T-helper 1 cell (primary cell): ENCODE data around the gene DNAAF8.
A peak's percentile ranks its signal among the peaks of the same experiment; 100 is the strongest.
"Not testable (repeated sequence)": the region's sequence is repeated elsewhere in the genome, so short reads cannot be mapped to it uniquely, and the experiment has no call there.

ENCODE experiments used
- DNase-seq, 5 donors: peaks; one replicate each; pipeline ENCODE4 v3.0.0-alpha.2; 2012 to 2020

The DNAAF8 gene

GRCh38 chr16:4724661-4725270, 9.6 kb upstream of the DNAAF8 start:
- no peak for DNase-seq

- no peak for DNase-seq
Measured at GRCh38 chr16:4726616-4727015, 7.7 kb upstream of the DNAAF8 start.

DNA sequence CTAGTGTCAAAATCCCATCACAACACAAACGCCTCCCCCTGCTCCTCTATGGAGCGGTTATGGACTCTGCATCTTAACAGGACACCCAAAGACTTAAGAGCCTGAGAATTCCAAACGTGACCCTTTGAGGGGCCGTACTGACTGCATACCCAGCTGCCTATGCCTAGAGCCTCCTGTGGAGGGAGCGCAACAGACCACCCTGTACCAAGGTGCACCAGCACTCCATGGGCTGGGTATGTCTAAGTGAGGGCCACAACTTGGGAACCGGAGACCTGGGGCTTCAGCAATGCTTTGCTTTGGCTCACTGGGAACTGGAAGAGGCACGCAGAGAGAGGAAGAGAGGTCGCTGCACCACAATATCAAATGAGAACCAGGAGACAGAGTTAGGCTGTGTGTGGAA, 5.7 kb upstream of the DNAAF8 start:
- DNase-seq: no peak

- no peak for DNase-seq
Measured at GRCh38 chr16:4729876-4730275, 4.5 kb upstream of the DNAAF8 start.

GRCh38 chr16:4733211-4733742, 1.1 kb upstream of the DNAAF8 start:
- no peak for DNase-seq

DNA sequence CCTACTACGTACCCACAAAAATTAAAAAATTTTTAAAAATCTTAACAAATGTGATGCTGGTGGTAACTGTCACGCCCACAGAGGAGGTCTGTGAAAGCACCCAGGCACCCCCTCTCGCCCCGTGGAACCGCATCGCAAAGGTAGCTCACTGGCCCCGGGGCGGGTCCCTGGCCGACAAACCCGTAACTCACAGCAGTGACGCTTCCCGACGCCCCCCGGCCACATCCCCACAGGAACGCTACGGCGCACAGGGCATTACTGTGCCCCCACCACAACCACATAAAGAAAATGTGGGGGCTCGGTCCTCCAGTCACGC, 632 bp upstream of the DNAAF8 start:
- DNase-seq: peak in 1 of 5 donors; percentile 9

- peak; percentile 86 to 94 (median 92) for DNase-seq
Measured at GRCh38 chr16:4734730-4735535, 596 bp downstream of the DNAAF8 start.

GRCh38 chr16:4736546-4736945, 2.2 kb downstream of the DNAAF8 start:
- DNase-seq: no peak

GRCh38 chr16:4737545-4737944, 3.2 kb downstream of the DNAAF8 start:
- no peak for DNase-seq

DNA sequence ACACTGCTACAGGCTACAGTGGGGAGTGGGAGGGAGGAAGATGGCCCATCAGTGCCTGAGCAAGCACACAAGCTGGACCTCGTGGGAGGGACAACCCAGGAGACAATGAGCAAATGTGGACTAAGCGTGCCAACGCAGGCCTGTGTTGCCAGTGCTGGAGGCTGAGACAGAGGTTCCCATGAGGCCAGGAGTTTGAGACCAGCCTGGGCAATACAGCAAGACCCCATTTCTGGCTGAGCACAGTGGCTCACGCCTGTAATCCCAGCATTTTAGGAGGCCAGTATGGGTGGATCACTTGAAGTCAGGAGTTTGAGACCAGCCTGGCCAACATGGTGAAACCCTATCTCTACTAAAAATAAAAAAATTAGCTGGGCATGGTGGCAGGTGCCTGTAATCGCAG, 4.0 kb downstream of the DNAAF8 start:
- DNase-seq: not testable (repeated sequence)

DNA sequence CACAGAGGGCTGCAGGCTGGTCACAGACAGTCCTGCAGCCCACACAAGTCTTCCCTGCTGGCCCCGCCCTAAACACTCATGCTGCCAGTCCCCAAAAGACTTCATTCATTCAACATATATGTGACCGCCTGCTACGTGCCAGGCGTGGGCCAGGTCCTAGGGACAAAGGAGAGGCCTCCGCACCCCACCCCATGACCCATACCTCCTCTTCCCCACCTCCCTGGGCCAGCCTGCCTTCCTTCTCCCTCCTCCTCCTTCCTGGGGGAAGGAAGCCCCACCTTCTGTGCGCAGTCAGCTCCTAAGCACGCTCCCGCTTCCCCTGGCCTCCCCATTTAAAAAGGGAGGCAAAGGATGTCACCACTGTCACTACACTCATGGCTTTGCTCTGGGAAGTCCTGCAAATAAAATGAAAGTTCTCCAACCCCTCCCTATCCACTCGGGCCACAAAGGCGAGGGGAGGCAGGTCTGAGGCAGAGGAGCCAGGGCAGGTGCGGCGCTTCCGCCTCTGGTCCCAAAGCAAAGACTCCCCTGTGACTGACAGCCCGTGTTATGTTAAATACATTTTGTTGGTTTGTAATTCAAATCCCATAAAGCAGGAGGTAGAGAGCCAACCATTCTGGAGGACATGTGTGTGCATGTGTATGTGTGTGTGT, 9.0 kb downstream of the DNAAF8 start:
- DNase-seq: no peak

DNA sequence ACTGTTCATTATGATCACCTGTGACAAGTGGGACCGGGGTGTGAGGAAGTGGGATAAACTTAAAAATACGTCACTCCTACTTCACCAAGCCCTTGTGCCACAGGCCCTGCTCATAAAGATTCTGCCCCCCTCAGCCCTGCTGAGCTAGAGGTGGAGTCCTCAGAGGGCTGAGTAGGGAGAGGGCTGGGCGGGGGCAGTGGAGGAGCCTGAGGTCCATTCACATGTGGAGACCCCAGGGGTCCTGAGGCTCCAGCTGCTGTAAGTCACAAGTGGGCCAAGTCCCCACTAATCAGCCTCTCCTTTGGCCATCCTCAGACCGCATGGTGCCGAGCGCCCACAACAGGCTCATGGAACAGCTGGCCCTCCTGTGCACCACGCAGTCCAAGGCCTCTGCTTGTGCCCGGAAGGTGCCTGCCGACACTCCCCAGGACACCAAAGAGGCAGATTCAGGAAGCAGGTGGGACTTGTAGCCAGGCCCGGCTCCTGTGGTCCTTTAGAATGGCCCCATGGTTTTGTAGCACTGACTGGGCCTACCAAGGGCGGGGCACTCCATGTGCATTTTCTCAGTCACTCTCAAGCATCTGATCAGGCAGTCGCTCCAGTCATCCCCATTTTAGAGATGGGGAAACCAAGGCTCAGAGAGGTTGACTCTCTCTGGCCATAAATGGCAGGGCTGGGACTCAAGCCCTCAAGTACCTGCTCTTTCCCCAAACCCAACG, 10.4 kb downstream of the DNAAF8 start:
- DNase-seq: no peak

GRCh38 chr16:4745274-4745569, 10.9 kb downstream of the DNAAF8 start:
- no peak for DNase-seq

- no peak for DNase-seq
Measured at GRCh38 chr16:4746215-4746614, 11.9 kb downstream of the DNAAF8 start.

DNA sequence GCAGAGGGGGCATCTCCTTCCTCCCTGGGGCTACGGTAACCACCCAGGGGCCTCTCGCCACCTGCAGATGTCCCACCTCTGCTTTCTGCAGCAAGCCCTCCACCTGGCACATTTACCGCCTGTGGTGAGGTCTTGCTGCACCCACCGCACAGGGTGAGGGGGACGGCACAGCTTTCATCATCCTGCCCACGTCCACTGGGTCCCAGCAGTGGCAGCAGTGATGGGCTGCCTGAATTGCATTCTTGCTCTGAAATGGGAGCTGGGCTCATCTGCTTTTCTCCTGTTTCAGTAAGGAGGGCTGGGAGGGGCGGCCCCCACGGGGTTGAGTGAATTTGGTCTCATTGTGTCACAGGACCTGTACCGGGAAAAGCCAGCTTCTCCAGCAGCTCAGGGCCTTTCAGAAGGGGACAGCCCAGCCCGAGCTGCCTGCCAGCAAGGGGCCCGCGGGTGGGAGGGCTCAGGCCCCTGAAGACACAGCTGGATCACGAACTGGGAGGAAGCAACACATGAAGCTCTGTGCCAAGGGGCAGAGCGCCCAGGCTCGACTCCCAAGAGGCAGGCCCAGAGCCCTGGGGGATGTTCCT, 12.7 kb downstream of the DNAAF8 start:
- DNase-seq: no peak

DNA sequence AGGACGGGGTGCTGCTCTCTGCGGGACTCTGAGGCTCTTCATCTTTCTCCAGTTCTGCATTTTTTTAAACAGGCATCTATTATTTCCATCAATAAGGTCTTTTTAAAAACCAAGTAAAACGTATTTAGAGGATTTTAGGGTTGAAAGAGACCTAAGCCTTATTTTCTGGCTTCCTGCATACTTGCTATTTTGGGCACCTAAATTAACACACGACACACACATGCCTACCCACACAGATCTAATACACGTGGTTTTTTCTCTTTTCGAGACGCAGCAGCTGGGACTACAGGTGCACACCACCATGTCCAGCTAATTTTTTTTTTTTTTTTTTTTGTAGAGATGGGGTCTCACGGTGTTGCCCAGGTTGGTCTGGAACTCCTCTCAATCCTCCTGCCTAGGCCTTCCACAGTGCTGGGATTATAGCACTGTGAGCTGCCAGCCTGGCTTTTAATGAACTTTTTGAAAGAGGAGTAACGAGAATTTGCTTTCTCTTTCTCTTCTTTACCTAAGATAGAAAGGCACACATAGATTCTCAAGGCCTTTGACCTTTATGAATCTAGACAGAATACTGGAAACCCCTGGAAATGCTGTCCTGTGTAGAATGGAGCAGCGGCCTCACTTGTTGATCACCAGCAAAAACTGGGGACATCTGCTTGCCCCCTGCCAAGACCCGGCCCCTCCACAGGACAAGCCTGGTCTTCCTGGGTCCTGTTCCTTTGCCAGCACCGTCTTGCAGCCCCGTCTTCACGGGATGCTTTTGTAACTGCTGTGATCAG, 13.8 kb downstream of the DNAAF8 start:
- DNase-seq: no peak

DNA sequence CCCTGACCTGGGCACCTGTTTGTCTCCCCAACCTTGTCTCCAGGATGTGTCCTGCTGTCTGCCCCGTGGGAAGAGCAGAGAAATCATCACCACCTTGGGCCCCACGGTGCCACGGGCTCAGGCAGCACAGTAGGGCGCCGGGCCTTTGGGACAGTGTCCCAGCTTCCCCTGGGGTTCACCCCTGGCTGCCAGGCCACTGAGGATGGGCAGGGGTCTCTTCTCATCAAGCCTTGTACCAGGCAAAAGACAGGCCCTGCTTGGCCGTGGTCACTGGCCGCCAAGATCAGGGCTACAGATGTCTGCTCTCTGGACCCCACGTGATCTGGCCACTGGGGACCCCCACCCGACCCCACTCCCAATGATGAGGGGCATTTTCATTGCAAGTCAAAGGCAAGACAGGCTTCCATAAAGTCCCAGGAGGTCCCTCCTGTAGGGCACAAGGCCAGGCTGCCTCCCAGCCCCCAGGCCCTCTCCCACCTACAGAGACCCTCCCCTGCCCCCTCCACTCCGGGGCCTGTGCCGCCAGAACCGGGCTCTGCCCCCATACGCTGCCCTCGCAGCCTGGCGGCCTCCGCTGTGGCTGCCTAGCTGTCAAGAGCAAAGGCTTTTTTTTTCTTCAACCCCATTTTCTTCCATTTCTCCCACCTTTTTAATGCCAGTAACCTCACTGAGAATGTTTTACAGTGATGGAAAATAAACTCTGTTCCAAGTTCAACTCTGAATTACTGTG, 14.5 kb downstream of the DNAAF8 start:
- DNase-seq: no peak

GRCh38 chr16:4749700-4750257, 15.4 kb downstream of the DNAAF8 start:
- no peak for DNase-seq

DNA sequence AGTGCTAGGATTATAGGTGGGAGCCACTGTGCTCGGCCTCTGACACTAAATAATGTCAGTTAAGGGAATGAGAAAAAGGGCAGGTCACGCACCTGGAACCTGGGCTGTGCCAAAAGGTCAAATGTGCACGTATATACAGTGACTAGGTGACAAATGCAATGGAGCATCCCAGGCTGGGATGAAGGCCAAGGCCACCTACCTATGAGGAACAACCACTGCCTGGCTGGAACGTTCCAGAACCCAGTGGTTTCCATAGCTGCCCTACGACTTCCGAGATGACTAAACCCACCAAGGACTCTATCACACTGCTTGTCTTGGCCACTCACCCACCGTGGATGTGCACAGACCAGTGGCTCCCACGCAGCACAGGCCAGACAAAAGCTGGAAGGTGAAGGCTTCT, 16.6 kb downstream of the DNAAF8 start:
- DNase-seq: no peak

GRCh38 chr16:4752351-4753100, 18.2 kb downstream of the DNAAF8 start:
- DNase-seq: no peak
